Measurements from ENCODE around the gene ZNF574.
A peak's percentile ranks its signal among the peaks of the same experiment; 100 is the strongest.
"Not testable (repeated sequence)": the region's sequence is repeated elsewhere in the genome, so short reads cannot be mapped to it uniquely, and the experiment has no call there.

ZNF574 gene

GRCh38 chr19:42075616-42076379 is at the start of gene ZNF574:
Gene ZNF574 (plus strand): TSS chr19:42076166. CDS start chr19:42078607, 2,441 bp downstream.
- peak within 1 kb of the TSS; percentile 100 for H3K27ac Mint-ChIP-seq
- no peaks in the 10 kb centered on the region for H3K27me3 Mint-ChIP-seq
- H3K4me1 Mint-ChIP-seq (ENCODE audit: low read depth): peaks cover 42% of the 10 kb centered on the region
- H3K9me3 Mint-ChIP-seq: no peaks in the 10 kb centered on the region
- peaks cover 52% of the 10 kb centered on the region for H3K36me3 Mint-ChIP-seq (ENCODE audit: low read depth)
- DNase-seq: peak; percentile 97
- peak within 1 kb of the TSS; percentile 100 for H3K4me3 Mint-ChIP-seq

DNA sequence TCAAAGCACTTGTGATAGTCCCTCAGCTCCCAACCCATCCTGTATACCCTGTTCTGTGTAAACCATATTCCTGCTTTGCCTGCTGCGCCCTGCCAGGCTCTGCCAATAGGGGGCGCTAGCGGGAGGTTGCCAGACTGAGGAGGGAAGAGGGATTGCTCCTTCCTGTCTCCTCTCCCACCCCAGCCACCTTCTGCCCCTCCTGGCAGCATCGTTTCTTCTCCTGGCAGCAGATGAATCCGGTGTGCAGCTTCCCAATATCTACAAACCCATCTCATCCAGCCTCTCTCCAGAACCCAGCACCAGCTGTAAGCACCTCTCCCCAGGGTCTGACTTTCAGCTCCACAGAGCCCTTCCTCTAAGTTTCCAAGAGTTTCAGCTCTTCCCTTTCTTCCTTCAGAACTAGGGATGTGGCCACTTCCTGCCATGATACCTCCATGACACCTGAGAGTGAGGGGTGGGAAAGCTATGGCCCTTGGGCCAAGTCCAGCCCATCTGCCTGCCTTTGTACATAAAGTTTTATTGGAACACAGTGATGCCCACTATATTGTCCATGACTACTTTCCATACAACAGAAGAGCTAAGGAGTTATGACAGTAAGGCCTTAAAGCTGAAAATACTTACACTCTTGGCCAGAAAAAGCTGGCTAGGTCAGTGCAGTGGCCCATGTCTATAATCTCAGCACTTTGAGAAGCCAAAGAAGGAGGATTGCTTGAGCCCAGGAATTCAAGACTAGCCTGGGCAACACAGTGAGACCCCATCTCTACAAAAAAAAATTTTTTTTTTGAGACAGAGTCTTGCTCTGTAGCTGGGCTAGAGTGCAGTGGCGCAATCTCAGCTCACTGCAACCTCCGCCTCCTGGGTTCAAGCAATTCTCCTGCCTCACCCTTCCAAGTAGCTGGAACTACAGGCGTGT is 47.4 kb upstream of the ZNF574 start:
- no peak overlapping the region for H3K4me3 Mint-ChIP-seq
- H3K27me3 Mint-ChIP-seq: peaks cover 12% of the 10 kb centered on the region
- H3K36me3 Mint-ChIP-seq (ENCODE audit: low read depth): no peaks in the 10 kb centered on the region
- H3K4me1 Mint-ChIP-seq (ENCODE audit: low read depth): no peaks in the 10 kb centered on the region
- no peaks in the 10 kb centered on the region for H3K9me3 Mint-ChIP-seq
- H3K27ac Mint-ChIP-seq: no peak overlapping the region
- DNase-seq: peak; percentile 46

DNA sequence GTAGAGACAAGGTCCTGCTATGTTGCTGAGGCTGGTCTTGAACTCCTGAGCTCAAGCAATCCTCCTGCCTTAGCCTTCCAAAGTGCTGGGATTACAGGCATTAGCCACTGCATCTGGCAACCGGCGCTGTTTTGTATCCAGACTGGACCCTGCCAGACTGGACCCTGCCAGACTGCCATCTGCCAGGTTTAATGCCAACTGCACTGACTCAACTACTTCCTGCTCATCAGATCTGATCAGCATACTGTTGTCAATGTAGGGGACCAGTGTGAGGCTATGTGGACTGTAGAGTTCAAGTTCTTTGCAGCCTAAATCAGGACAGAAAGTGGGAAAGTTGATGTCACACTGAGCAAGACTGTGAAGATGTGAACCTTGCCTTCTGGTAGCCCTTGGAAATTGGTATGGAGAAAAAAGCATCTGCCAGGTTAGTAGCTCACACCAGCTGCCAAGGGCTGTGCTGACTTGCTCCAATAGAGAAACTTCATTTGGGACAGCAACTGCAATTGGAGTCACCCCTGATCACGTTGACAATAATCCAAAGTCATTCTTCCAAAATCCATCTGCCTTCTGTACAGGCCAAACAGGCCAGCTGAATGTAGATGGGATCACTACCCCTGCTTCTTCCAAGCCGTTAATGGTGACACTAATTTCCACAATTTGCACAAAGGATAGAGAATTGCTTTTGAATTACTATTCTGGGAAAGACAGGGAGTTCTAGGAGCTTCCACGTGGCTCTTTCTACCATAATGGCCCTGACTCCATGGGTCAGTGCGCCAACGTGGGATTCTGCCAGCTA is 45.1 kb upstream of the ZNF574 start:
- DNase-seq: no peak
- Mint-ChIP-seq H3K4me1 (ENCODE audit: low read depth) (no peaks in the 10 kb centered on the region), H3K4me3 (no peak overlapping the region), H3K27ac (no peak overlapping the region), H3K27me3 (peaks cover 8% of the 10 kb centered on the region), H3K9me3 (no peaks in the 10 kb centered on the region), H3K36me3 (ENCODE audit: low read depth) (no peaks in the 10 kb centered on the region)

DNA sequence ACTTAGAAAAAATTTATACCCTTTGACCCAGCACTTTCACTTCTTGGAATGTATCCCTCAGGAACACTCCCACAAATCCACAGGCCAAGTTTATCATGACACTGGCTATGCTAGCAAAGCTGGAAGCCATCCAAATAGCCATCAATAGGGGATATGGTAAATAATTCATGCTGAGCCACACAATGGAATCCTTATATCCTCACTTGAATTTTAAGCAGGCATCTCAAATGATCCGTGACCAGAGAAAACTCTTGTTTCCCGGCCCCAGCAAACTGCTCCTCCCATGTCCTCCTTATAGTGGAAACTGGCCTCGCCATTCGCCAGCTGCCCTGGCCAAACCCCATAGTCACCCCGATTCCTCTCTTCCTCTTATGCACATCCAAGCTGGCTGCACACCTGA is 43.5 kb upstream of the ZNF574 start:
- Mint-ChIP-seq H3K36me3 (ENCODE audit: low read depth) (no peaks in the 10 kb centered on the region), H3K27me3 (peaks cover 5% of the 10 kb centered on the region), H3K9me3 (no peaks in the 10 kb centered on the region), H3K27ac (no peak overlapping the region), H3K4me3 (no peak overlapping the region), H3K4me1 (ENCODE audit: low read depth) (no peaks in the 10 kb centered on the region)
- no peak for DNase-seq

DNA sequence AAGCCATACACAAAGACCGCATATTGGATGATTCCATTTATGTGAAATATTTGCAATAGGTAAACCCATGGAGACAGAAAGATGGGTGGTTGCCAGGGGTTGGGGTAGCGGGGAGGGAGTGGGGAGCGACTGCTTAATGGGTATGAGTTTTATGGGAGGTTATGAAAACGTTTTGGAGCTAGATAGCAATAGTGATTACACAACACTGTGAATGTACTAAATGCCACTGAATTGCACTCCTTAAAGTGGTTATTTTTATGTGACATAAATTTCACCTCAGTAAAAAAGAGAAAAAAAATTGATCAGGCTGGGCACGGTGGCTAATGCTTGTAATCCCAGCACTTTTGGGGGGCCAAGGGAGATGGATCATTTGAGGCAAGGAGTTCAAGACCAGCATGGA is 42.6 kb upstream of the ZNF574 start:
- peaks cover 5% of the 10 kb centered on the region for H3K27me3 Mint-ChIP-seq
- H3K27ac Mint-ChIP-seq: no peak overlapping the region
- H3K36me3 Mint-ChIP-seq (ENCODE audit: low read depth): no peaks in the 10 kb centered on the region
- H3K4me1 Mint-ChIP-seq (ENCODE audit: low read depth): no peaks in the 10 kb centered on the region
- no peak overlapping the region for H3K4me3 Mint-ChIP-seq
- H3K9me3 Mint-ChIP-seq: no peaks in the 10 kb centered on the region
- DNase-seq: no peak

- H3K9me3 Mint-ChIP-seq; H3K27ac Mint-ChIP-seq; H3K36me3 Mint-ChIP-seq (ENCODE audit: low read depth); H3K4me1 Mint-ChIP-seq (ENCODE audit: low read depth); H3K4me3 Mint-ChIP-seq; H3K27me3 Mint-ChIP-seq: not testable (repeated sequence)
- DNase-seq: peak; percentile 62
Measured at GRCh38 chr19:42034640-42035391, 41.1 kb upstream of the ZNF574 start.

DNA sequence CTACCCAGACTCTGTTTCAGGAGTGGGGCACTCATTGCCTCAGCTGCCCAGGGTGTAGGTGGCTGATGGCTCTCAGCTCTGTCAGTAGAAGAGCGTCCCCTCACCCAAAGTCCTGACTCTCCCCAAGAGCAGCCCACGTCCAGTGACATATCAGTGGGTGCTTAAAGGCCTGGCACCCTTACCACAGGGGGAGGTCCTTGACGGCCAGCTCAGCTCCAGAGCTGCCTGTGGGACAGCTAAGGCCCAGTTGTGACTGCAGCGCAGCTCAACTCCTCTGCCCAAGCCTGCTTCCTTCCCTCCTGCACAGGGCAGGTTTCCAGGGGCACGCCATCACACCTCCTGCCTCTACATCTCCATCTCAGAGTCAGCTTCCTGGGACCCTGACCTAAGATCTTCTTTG is 38.3 kb upstream of the ZNF574 start:
- DNase-seq: no peak
- peaks cover 2% of the 10 kb centered on the region for H3K27me3 Mint-ChIP-seq
- H3K4me1 Mint-ChIP-seq (ENCODE audit: low read depth): no peaks in the 10 kb centered on the region
- H3K36me3 Mint-ChIP-seq (ENCODE audit: low read depth): no peaks in the 10 kb centered on the region
- H3K27ac Mint-ChIP-seq: no peak overlapping the region
- H3K9me3 Mint-ChIP-seq: no peaks in the 10 kb centered on the region
- no peak overlapping the region for H3K4me3 Mint-ChIP-seq

DNA sequence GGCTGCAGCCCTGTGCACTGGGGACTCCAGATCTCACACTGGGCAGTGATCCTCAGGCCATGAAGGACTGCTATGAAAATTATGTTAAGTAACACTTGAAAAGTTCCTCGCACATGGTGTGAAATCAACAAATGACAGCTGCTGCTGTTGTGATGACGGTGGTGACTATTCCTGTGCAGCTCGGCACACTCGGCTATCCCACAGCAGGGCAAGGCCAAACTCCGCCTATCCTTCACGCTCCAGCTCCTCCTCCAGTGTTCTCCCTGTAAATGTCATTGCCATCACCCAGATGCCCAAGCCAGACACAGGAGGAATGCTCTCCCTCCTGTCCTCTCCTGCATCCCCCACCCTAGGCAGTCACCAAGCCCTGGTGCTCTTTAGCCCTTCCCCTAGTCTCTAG is 37.3 kb upstream of the ZNF574 start:
- no peak overlapping the region for H3K27ac Mint-ChIP-seq
- no peaks in the 10 kb centered on the region for H3K36me3 Mint-ChIP-seq (ENCODE audit: low read depth)
- no peaks in the 10 kb centered on the region for H3K4me1 Mint-ChIP-seq (ENCODE audit: low read depth)
- H3K27me3 Mint-ChIP-seq: no peaks in the 10 kb centered on the region
- no peak overlapping the region for H3K4me3 Mint-ChIP-seq
- no peak for DNase-seq
- no peaks in the 10 kb centered on the region for H3K9me3 Mint-ChIP-seq

GRCh38 chr19:42040031-42040430 is 35.9 kb upstream of the ZNF574 start:
- no peaks in the 10 kb centered on the region for H3K36me3 Mint-ChIP-seq (ENCODE audit: low read depth)
- H3K4me1 Mint-ChIP-seq (ENCODE audit: low read depth): no peaks in the 10 kb centered on the region
- H3K4me3 Mint-ChIP-seq: no peak overlapping the region
- no peak for DNase-seq
- no peaks in the 10 kb centered on the region for H3K9me3 Mint-ChIP-seq
- no peak overlapping the region for H3K27ac Mint-ChIP-seq
- no peaks in the 10 kb centered on the region for H3K27me3 Mint-ChIP-seq

- DNase-seq; H3K9me3 Mint-ChIP-seq; H3K27me3 Mint-ChIP-seq; H3K4me1 Mint-ChIP-seq (ENCODE audit: low read depth); H3K36me3 Mint-ChIP-seq (ENCODE audit: low read depth); H3K4me3 Mint-ChIP-seq; H3K27ac Mint-ChIP-seq: not testable (repeated sequence)
Measured at GRCh38 chr19:42040491-42040890, 35.5 kb upstream of the ZNF574 start.

- no peaks in the 10 kb centered on the region for H3K9me3 Mint-ChIP-seq
- H3K4me1 Mint-ChIP-seq (ENCODE audit: low read depth): no peaks in the 10 kb centered on the region
- H3K4me3 Mint-ChIP-seq: no peak overlapping the region
- DNase-seq: no peak
- no peaks in the 10 kb centered on the region for H3K36me3 Mint-ChIP-seq (ENCODE audit: low read depth)
- no peaks in the 10 kb centered on the region for H3K27me3 Mint-ChIP-seq
- no peak overlapping the region for H3K27ac Mint-ChIP-seq
Measured at GRCh38 chr19:42042455-42043170, 33.4 kb upstream of the ZNF574 start.

- no peaks in the 10 kb centered on the region for H3K27me3 Mint-ChIP-seq
- H3K4me1 Mint-ChIP-seq (ENCODE audit: low read depth): peaks cover 8% of the 10 kb centered on the region
- no peak overlapping the region for H3K4me3 Mint-ChIP-seq
- H3K27ac Mint-ChIP-seq: no peak overlapping the region
- H3K36me3 Mint-ChIP-seq (ENCODE audit: low read depth): no peaks in the 10 kb centered on the region
- H3K9me3 Mint-ChIP-seq: no peaks in the 10 kb centered on the region
- DNase-seq: no peak
Measured at GRCh38 chr19:42045575-42045974, 30.4 kb upstream of the ZNF574 start.

GRCh38 chr19:42048992-42049391 is 27.0 kb upstream of the ZNF574 start:
- peak overlapping the region; percentile 16 for H3K4me3 Mint-ChIP-seq
- no peak overlapping the region for H3K27ac Mint-ChIP-seq
- no peaks in the 10 kb centered on the region for H3K9me3 Mint-ChIP-seq
- DNase-seq: no peak
- no peaks in the 10 kb centered on the region for H3K36me3 Mint-ChIP-seq (ENCODE audit: low read depth)
- peaks cover 25% of the 10 kb centered on the region for H3K4me1 Mint-ChIP-seq (ENCODE audit: low read depth)
- H3K27me3 Mint-ChIP-seq: no peaks in the 10 kb centered on the region

Measured in activated T-cell treated with anti-CD3 and anti-CD28 coated beads, Interleukin-2, amount 50 U/mL, for 24 hours (primary cell).